Measurements from ENCODE around the gene SAFB2.

Gene SAFB2

DNA sequence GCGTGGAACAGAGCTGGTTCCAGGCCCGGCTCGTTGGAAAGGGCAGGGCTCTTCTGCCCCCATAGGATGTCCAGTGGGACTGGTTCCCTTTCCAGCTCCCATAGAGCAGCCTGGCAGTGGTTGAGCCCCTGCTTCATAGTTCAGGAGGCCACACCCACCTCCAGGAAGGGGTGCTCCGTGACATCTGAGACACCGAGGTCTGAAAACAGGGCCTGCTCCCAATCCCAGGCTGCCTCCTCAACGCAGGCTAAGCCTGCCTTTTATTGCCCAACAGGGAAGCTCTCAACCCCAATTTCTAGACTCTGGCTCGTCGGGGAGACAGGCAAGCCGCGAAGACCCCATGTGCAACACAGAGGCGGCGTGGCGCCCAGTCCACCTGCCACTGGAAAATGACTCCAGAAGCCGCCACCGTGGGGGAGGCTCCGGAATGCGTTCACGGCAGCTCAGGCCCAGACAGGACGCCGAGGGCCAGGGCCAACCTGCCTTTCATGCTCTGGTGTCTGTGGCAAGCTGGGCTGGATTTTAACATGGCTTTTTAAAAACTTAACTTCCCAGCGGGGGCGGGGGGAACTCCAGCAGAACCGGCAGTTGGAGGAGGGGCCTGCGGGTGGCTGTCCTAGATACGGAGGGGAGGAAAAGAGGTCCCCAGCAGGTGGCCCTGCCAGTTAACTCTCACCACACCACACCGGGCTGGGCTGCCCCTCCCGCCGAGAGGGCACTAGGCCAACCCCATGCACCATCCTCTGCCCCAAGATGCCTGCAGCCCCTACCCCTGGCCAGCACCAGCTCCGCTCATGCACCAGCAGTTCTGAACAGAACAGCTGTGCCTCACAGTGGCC is 36.9 kb downstream of the SAFB2 start:
- DNase-seq: peak in 37 of 56 donors; percentile 8 to 82 (median 50)

DNA sequence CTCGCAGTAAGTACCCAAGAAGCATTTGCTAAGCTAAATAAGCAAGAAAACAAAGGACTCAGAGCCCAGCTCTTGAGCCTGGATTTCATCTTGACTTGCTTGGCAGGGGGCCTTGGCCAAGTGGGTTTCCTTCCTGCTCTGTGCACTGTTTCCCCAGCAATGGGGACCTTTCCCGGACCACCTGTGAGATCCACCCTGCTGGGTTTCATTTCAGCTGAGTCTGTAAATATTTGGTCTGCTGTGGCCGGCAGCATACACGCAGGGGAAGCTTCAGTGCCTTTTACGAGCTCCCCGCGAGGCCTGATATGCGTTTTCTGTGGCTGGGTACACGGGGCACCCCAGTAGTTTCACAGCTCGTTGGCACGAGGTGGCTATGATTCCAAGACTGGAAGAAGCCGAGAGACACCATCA is 42.4 kb downstream of the SAFB2 start:
- no peak for DNase-seq

DNA sequence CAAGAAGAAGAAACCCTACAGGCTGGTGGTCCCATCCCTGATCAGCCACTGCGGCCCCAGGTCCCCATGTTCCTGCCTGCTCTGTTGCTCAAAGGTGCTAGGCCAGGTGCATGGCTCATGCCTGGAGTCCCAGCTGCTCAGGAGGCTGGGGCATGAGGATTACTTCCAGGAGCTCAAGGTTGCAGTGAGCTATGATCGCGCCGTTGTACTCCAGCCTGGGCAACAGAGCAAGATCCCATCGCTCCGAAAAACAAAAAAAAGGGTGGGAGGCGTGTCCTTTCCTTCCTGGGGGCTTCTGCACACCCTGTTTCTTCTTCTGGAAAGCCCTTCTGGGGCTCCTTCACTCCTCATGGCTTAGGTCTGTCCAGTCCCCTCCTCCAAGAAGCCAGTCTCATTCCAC is 42.9 kb downstream of the SAFB2 start:
- no peak for DNase-seq

DNA sequence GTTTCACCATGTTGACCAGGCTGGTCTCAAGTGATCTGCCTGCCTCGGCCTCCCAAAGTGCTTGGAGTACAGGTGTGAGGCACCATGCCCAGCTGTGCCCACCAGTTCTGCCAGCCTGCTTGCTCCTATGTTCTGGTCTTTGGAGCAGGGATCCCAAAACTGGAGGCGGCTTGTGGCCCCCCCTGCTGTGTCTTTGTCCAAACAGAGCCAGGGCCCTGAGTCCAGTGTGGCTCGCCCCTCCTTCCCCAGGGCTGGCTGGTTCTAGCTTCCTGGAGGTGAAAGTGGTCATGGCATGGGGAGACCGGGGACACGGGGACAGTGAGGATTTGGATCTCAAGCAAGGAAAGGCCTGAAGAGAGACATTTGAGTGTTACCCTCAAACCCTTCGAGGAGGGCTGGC is 43.3 kb downstream of the SAFB2 start:
- DNase-seq: no peak

DNA sequence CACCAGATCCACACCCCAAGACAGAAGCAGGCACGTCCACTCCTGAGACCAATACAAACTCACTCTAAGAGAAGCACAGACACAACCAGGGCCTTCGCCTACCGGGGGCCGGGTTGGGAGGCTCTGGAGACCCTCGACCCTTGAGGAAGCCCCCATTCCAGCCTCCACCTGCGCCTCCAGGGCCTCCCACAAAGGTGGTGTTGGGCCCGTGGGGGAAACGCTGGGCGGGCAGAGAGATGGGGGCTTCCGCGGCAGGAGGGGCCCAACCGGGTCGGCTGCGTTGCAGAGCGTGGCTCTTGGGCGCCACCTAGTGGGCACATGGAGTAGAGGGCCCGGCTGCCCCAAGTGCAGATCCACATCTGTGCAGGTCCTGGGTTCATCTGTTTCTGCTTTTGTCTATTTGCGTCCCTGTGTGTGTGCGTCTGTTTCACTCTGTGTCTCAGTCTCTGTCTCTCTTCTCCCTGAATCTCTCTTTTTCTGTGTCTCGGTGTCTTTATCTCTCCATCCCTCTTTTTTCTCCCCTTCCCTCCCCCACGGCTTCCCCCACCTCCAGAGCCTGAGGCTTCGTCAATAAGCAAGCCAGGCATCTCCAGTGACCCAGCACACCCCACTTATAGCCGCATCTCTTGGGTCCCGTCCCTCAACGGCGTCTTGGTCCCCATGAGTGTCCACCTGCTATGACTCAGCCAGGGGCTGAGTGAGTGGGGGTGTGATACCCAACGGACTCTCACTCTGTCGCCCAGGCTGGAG is 44.3 kb downstream of the SAFB2 start:
- DNase-seq: peak in 36 of 56 donors; percentile 6 to 78 (median 30)

DNA sequence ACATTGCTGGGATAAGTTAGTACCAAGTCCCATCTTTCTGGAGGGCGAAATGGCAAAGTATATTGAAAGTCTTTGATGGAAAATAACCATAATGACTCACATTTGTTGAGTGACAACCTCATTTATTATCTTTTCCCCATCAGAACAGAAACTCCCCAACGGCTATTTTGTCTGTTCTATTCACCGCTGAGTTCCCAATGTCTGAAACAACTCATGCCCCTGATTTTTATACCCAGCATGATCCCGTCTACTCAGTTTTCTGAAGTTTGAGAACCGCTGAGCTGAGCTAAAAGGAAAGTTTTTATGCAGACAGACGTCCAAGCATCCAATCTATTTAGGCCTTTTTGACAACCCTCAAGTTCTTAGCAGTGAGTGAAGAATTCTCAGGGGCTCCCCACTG is 47.0 kb downstream of the SAFB2 start:
- no peak for DNase-seq

DNA sequence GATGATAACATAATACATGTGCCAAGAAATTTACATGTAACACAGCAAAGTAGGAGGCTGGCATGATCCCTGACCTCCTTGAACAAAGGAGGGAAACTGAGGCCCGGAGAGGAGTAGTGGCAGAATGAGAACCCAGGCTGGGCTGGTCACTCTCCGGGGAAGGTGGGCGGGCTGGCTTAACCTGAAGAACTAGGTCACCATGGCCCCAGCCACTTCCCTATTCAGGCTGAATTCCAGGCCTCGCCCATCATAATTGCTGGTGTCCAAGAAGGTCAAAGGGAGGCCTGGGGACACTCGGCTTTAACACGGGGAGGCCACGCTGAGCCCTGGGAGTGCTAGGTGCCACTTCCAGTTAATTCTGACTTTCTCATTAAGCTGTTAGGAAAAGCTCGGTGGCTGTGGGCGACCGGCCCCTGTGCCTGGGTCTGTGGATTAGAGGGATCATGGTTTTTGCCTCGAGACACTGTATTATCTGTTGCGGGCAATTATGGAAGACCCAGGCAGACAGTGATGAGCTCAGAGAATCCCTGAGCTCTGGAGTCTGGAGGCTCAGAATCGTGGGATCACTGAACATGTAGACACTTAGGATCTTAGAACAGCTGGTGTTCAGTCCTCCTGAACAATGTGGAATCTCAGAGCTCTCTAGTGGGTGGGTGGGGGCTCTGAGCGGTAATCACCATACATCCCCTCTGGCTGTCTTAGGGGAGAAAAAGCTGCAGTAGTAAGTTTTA is 49.9 kb downstream of the SAFB2 start:
- no peak for DNase-seq

DNA sequence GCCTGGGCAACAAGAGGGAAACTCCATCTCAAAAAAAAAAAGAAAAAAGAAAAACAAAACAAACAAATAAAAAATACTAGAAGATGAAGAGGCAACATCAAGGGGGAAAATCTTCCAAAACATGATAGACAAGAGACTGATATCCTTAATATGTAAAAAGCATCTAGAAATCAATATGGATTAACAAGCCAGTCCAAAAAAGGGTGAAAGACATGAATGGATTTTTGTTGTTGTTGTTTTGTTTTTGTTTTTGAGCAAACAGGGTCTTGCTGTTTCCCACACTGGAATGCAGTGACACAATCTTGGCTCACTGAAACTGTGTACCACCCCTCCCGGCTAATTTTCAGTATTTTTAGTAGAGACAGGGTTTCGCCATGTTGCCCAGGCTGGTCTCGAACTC is 50.8 kb downstream of the SAFB2 start:
- no peak for DNase-seq

DNA sequence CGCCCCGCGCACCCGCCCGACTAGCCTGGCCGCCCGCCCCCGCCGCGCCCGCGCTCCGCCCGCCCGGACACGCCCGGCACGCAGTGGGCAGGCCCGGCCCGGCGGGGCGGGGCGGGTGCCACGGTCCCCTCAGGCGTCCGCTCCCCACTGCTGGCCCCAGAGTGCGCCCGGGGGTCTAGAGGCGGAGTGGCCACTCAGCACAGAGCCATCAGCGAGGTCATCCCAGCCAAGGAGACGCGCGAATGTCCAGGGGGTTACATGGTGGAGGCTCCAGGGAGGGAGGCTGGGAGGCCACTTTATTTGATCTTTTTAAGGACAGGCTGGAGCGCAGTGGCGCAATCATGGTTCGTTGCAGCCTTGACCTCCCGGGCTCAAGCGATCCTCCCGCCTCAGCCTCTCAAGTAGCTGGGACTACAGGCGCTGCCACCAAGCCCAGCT is 54.6 kb downstream of the SAFB2 start:
- DNase-seq: no peak

DNA sequence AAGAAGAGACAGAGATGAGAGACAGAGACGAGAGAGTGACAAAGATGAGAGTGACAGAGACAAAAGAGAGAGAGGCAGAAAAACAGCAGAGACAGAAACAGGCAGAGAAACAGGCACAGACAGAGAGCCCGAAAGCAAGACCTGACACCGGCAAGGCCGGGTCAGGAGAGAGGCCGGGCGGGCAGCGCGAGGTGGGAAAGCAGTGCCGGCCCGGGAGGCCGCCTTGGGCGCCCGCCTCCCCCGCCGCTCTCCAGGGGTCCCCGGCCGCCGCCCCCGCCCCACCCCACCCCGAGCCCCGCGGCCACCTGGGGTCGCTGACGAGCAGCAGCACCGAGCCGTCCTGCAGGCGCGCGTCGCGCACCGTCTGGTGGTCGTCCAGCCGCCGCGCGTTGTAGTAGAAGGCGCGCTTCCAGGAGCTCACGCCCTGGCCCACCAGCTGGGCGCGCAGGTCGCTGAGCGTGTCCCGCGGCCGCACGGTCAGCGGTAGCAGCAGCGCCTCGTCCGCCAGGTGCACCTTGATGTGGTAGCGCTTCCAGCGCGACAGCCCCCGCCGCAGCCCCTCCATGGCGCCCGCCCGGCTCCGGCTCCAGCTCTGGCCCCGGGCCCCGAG is 55.1 kb downstream of the SAFB2 start, which contains the start of gene TINCR:
Gene TINCR (minus strand): TSS at position 594 of the 610 bp plus-strand sequence.
- DNase-seq: no peak

DNA sequence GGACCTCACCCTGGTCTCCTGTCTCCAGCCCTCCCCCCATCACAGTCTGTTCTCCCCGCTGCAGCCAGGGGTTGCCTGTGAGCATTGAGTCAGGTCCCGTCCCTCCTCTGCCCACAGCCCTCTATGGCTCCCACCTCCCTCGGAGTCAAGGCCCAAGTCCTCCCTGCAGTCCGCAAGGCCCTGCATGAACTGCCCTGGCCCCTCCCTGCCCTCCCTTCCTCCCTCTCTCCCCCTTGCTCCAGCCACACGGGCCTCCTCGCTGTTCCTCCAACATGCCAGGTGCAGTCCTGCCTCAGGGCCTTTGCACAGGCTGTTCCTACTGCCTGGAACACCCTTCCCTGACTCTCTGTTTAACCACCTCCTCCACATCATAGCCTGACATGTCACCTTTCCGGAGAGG is 57.6 kb downstream of the SAFB2 start:
- DNase-seq: no peak

DNA sequence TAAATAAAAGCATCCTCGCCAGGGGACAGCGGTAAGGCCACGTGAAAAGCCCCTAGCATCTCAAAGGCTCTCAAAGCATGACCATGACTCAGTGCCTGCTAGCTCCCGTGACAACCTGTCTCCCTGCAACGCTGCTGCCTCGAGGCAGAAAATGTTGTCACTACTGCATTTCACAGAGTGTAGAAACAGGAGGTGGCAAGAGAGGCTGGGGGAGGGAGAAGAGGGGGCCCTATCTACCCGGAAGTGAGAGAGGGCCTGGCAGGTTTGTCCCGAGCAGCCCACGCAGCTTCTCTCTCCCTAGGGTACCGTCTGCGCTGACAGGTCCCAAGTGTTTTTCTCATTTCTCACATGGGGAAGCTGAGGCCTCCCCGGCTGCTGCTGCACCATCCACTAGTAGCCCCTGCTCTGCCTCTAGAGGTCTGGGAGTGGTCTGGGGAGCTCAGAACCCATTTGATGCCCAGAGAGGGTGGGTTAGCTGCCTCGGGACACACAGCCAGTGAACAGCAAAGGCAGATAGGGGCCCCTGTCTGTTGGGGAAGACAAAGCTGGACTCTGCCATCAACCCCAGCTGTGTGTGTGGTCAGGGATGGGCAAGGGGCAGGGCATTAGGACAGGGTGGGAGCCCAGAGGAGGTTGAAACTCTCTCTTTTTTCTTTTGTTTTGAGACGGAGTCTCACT is 58.5 kb downstream of the SAFB2 start:
- DNase-seq: peak in 5 of 56 donors; percentile 15 to 47 (median 21)

DNA sequence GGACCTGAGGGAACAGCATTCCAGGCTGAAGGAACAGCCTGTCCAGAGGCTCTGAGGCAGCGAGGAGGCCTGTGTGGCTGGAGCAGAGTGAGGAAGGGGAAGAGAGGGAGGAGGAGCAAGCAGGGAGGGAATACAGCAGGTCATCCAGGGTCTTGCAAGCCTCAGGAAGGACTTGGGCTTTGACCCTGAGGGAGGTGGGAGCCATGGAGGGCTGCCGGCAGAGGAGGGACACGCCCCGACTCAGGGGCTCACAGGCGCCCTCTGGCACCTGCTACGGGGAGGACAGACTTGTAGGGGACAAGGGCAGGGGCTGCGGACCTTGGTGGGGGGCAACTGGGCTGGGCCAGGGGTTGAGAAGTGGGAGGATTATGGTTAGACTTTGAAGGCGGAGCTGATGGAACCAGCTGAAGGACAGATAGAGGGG is 59.6 kb downstream of the SAFB2 start:
- DNase-seq: no peak

DNA sequence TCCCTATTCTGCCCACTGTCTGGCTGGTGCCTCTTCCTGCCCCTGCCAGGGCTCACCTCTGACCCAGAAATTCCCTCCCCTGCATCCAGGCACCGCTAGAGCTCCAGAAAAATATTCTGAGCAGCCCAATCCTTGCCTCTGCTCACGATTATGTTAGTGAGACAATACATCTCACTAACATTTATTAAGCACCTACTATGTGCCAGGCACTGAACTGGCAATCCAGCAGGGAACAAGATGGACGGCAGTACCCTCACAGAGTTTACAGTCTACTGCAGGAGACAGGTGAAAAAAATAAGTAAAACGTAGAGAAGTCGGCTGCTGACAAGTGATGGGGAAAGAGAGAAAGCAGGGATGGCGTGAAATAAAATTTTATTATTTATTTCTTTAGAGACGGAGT is 60.3 kb downstream of the SAFB2 start:
- no peak for DNase-seq

DNA sequence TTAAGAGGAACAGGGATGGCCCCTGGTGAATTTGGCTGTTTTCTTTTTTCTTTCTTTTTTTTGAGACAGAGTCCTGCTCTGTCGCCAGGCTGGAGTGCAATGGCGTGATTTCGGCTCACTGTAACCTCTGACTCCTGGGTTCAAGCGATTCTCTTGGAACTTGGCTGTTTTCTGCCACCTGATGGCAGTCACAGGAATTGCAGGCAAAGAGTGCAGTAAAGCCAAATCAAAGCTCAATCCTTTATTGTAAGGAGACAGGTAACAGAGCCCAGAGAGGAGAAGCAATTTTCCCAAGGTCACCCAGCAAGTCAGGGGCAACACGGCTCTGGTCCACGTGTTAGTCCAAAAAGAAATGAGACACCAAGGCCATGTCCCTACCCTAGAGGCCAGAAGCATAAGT is 61.0 kb downstream of the SAFB2 start:
- no peak for DNase-seq

DNA sequence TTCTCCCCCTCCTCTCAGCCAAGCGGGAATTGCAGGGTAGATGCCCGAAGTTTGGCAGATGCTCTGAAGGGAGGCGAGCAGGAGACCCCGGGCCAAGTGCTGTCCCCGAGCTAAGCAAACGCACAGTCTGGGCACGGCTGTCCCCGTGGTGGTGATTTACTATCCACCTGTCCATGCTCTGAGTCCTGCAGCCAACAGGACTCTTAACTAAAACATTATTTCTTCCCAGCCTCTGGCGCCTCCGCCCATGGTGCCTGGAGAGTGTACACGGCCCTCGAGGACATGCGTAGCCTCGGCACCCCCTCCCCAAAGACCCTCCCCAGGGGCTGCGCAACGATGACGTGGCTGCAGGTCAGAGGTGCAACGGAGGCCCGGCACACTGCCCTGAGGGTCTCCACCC is 62.4 kb downstream of the SAFB2 start:
- no peak for DNase-seq

DNA sequence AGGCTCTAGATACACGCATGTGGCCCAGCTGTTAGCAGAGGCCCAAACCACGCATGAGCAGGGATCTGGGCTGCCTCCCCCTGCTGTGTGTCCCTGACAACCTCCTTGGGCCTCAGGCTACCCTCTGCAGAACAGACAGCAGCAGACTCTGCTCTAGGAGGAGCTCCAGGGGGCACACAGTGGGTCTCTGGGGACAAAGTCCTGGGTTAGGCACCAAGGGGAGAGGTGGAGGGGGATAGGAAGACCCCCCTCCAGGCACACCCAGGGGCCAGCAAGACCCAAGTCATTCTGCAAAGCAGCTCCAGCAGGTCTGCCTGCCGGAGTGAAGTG is 62.8 kb downstream of the SAFB2 start:
- DNase-seq: no peak

DNA sequence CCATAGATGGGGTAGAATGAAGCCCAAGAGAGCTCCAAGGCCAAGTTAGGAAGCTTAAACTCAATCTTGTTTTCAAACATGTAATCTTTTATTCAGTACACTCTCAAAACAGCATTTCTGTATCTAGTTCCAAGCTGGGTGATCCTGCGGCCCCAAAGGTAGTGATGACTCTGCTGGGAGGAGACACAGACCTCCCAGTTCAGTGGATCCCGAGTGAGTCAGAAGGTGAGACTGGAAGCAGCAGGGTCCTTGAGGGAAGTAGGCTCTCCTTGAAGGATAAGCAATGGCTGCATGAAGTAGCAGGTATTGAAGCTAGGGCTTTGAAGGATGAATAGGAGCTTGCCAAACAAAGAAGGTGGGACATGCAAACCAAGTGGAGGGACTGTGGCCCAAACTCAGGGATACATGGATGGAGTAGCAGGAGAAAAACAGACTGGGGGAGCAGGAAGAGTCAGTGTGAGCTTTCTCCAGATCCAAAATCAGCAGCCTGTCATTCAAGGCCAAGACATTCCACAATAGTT is 64.4 kb downstream of the SAFB2 start:
- no peak for DNase-seq

DNA sequence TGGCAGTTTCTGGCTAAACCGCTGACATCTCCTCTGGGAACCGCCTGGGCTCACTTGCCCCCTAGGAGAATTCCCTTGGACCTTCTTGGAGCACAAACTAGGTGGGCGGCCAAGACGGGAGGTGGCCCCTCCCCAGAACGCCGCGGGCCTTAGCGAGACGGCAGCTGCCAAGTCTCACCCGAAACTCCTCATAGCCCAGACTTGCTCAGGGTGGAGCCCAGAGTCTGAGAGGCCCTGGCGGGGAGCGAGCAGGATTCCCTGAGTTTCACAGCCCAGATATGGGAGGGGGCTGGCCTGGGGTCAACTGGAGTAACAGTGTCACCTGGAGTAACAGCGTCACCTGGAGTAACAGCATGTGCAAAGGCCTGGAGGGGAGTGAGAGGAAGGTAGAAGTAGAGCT is 64.9 kb downstream of the SAFB2 start:
- no peak for DNase-seq

DNA sequence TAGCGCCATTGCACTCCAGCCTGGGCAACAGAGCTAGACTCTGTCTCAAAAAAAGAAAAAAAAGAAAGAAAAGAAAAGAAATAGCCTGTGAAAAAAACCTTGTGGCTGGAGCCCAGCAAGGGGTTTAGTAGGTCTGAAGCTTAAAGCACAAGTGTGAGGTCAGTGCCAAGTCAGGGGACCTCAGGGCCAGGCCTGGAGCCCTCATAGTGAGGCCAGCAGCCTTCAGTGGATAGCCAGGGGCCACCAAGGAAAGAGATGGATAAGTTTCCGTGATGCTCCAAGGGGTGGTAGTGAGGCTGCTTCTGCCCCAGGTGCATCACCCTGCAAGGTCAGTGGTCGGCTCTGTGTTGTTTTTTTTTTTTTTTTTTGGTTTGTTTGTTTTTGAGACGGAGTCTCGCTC is 67.7 kb downstream of the SAFB2 start:
- DNase-seq: no peak

DNA sequence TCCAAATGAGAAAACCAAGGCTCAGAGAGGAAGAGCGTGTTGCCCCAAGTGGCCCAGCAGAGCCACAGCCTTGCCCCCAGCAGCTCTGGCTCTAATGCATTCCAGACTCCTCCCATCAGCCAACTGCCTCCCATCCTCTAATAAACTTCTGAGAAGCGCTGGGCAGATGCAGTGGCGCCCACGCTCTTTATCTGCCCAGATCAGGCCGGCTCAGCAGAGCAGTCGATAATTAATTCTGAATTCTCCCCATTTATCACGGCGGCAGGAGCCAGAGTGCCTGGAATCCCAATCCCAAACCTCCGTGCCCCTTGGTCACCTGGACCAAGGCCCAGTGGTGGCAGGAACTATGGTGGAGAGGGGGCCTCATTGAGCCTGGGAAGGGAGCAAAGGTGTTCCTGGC is 68.7 kb downstream of the SAFB2 start:
- DNase-seq: no peak

All from amygdala (tissue), 56 donors.